Tibial nerve (tissue), 4 donors: ENCODE results near the gene SPATA20.

Source experiments
- EP300 ChIP-seq, 2 donors: sonication (generic); formaldehyde crosslinking; IDR thresholded peaks; one replicate each; pipeline ENCODE4 v1.6.1; 2017; ENCODE audit warnings: antibody characterized with exemption in 2 of 2, mild to moderate bottlenecking in 1 of 2
- POLR2A ChIP-seq, 2 donors: fragments of 450-650 bp; IDR thresholded peaks; one replicate each; pipeline ENCODE4 v1.6.1; 2017; ENCODE audit warnings: antibody characterized with exemption in 2 of 2, mild to moderate bottlenecking in 2 of 2, moderate library complexity in 2 of 2
- TF ChIP-seq, protein P1 (sequence below), 5 experiments: fragments of 200-600 bp in 3 of 5; fragments of 450-650 bp in 2 of 5; sonication (generic) in 3 of 5; IDR thresholded peaks; one replicate each; pipeline ENCODE4 v1.5.1; 2016 to 2019; ENCODE audit warnings: antibody characterized with exemption in 5 of 5, mild to moderate bottlenecking in 3 of 5, moderate library complexity in 2 of 5

- TF ChIP-seq, protein P1, sequence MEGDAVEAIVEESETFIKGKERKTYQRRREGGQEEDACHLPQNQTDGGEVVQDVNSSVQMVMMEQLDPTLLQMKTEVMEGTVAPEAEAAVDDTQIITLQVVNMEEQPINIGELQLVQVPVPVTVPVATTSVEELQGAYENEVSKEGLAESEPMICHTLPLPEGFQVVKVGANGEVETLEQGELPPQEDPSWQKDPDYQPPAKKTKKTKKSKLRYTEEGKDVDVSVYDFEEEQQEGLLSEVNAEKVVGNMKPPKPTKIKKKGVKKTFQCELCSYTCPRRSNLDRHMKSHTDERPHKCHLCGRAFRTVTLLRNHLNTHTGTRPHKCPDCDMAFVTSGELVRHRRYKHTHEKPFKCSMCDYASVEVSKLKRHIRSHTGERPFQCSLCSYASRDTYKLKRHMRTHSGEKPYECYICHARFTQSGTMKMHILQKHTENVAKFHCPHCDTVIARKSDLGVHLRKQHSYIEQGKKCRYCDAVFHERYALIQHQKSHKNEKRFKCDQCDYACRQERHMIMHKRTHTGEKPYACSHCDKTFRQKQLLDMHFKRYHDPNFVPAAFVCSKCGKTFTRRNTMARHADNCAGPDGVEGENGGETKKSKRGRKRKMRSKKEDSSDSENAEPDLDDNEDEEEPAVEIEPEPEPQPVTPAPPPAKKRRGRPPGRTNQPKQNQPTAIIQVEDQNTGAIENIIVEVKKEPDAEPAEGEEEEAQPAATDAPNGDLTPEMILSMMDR (IDR thresholded peaks at IDR 0.05) = no peak
- no peak for TF ChIP-seq POLR2A (IDR thresholded peaks at IDR 0.05)
- TF ChIP-seq EP300 (IDR thresholded peaks at IDR 0.05) = no peak
Observed at GRCh38 chr17:50559674-50560184, 12.8 kb downstream of the SPATA20 start.
